Activated naive CD4-positive, alpha-beta T cell treated with anti-CD3 and anti-CD28 coated beads for 36 hours (primary cell): ENCODE data around the gene ASXL2. TPM values are rescaled to one million over a fixed set of nuclear protein-coding genes. Genes with fewer than 3 reads are reported as not detected.
A peak's percentile ranks its signal among the peaks of the same experiment; 100 is the strongest.

Experiments
- CTCF ChIA-PET: fragments of 350-600 bp; sonication (Branson Sonifier 250); formaldehyde crosslinking; loops from one replicate; lab custom pipeline; 2021; ENCODE audit warnings: antibody characterized with exemption; lab: Charles Lee
- DNase-seq: peaks from one replicate; pipeline ENCODE4 v3.0.0-alpha.2; 2020
- H3K27ac Mint-ChIP-seq: one replicate; pipeline ENCODE4 v1.8.0; 2021; ENCODE audit warnings: mild to moderate bottlenecking, mixed read lengths
- H3K27me3 Mint-ChIP-seq: one replicate; pipeline ENCODE4 v1.8.0; 2021; ENCODE audit warnings: low read depth, mixed read lengths
- H3K36me3 Mint-ChIP-seq: one replicate; pipeline ENCODE4 v1.8.0; 2021; ENCODE audit warnings: low read depth, mixed read lengths
- H3K4me1 Mint-ChIP-seq: one replicate; pipeline ENCODE4 v1.8.0; 2021; ENCODE audit warnings: low read depth, mixed read lengths
- H3K4me3 Mint-ChIP-seq: one replicate; pipeline ENCODE4 v1.8.0; 2021; ENCODE audit warnings: mild to moderate bottlenecking, moderate library complexity, mixed read lengths
- H3K9me3 Mint-ChIP-seq: one replicate; pipeline ENCODE4 v1.8.0; 2021; ENCODE audit warnings: mixed read lengths
- intact Hi-C: fragments of 100-400 bp; cut with micrococcal nuclease; formaldehyde crosslinking; loops from one replicate; pipeline ENCODE4 v1.15.1; 2023
- total RNA-seq, 2 experiments: library from RNA; stranded (reverse); gene quantifications; one replicate each; pipeline ENCODE4 v1.2.3, GENCODE V29; 2021

Gene ASXL2
- total RNA-seq, 2 experiments from 2014 or later: 25.2 to 29.1 TPM

- CTCF ChIA-PET: interaction anchor here (0.8 kb wide), 1 partner anchor 208 kb away, joined by 3 read pairs; no protein-coding TSS in a partner anchor
- H3K27ac Mint-ChIP-seq: no peak overlapping the region
- intact Hi-C loops: loop anchor here (5.0 kb wide), 1 partner anchor 62 kb away; no protein-coding TSS in a partner anchor
- H3K4me1 Mint-ChIP-seq: peaks cover 67% of the 10 kb centered on the region
- no peak overlapping the region for H3K4me3 Mint-ChIP-seq
- H3K9me3 Mint-ChIP-seq: no peaks in the 10 kb centered on the region
- H3K27me3 Mint-ChIP-seq: no peaks in the 10 kb centered on the region
- DNase-seq: no peak
- peaks cover 9% of the 10 kb centered on the region for H3K36me3 Mint-ChIP-seq
Measured at GRCh38 chr2:25814681-25815080, 63.6 kb downstream of the ASXL2 start.

- no peaks in the 10 kb centered on the region for H3K9me3 Mint-ChIP-seq
- H3K4me1 Mint-ChIP-seq: peaks cover 48% of the 10 kb centered on the region
Measured at GRCh38 chr2:25810428-25810827, 67.9 kb downstream of the ASXL2 start.

GRCh38 chr2:25809646-25810045 lies 68.6 kb downstream of the ASXL2 start:
- Mint-ChIP-seq H3K9me3 (no peaks in the 10 kb centered on the region), H3K4me1 (peaks cover 40% of the 10 kb centered on the region), H3K27ac (no peak overlapping the region), H3K4me3 (no peak overlapping the region), H3K36me3 (peaks cover 14% of the 10 kb centered on the region), H3K27me3 (no peaks in the 10 kb centered on the region)
- intact Hi-C loops: loop anchor here (1.0 kb wide), 1 partner anchor 11 kb away; no protein-coding TSS in a partner anchor
- DNase-seq: no peak
- CTCF ChIA-PET: interaction anchor here (0.6 to 1.3 kb wide), 5 partner anchors 8 to 1312 kb away, joined by 3 to 6 read pairs (median 3); no protein-coding TSS in a partner anchor

More at GRCh38 chr2:25810428-25810827, 67.9 kb downstream of the ASXL2 start:
- no peaks in the 10 kb centered on the region for H3K27me3 Mint-ChIP-seq
- no peak overlapping the region for H3K4me3 Mint-ChIP-seq
- H3K36me3 Mint-ChIP-seq: peaks cover 10% of the 10 kb centered on the region
- CTCF ChIA-PET: interaction anchor here (0.6 to 1.3 kb wide), 4 partner anchors 11 to 1313 kb away, joined by 3 to 6 read pairs (median 4); no protein-coding TSS in a partner anchor
- DNase-seq: no peak
- no peak overlapping the region for H3K27ac Mint-ChIP-seq
- intact Hi-C loops: no loop called here

- Mint-ChIP-seq H3K27ac (no peak overlapping the region), H3K4me3 (no peak overlapping the region), H3K9me3 (no peaks in the 10 kb centered on the region), H3K36me3 (peaks cover 30% of the 10 kb centered on the region), H3K4me1 (peaks cover 38% of the 10 kb centered on the region), H3K27me3 (no peaks in the 10 kb centered on the region)
- intact Hi-C loops: no loop called here
- DNase-seq: no peak
- CTCF ChIA-PET: interaction anchor here (0.5 kb wide), 1 partner anchor 15 kb away, joined by 3 read pairs; no protein-coding TSS in a partner anchor
Measured at GRCh38 chr2:25808006-25808383, 70.3 kb downstream of the ASXL2 start.

- peaks cover 40% of the 10 kb centered on the region for H3K4me1 Mint-ChIP-seq
- intact Hi-C loops: no loop called here
Measured at GRCh38 chr2:25806941-25807340, 71.3 kb downstream of the ASXL2 start.

GRCh38 chr2:25805987-25806386 lies 72.3 kb downstream of the ASXL2 start:
- no peak for DNase-seq
- CTCF ChIA-PET: no interaction called here
- Mint-ChIP-seq H3K4me1 (peaks cover 45% of the 10 kb centered on the region), H3K9me3 (no peaks in the 10 kb centered on the region), H3K27ac (no peak overlapping the region), H3K36me3 (peaks cover 32% of the 10 kb centered on the region), H3K4me3 (no peak overlapping the region), H3K27me3 (no peaks in the 10 kb centered on the region)
- intact Hi-C loops: no loop called here

More at GRCh38 chr2:25806941-25807340, 71.3 kb downstream of the ASXL2 start:
- no peaks in the 10 kb centered on the region for H3K9me3 Mint-ChIP-seq
- no peaks in the 10 kb centered on the region for H3K27me3 Mint-ChIP-seq
- H3K27ac Mint-ChIP-seq: no peak overlapping the region
- peaks cover 32% of the 10 kb centered on the region for H3K36me3 Mint-ChIP-seq
- no peak for DNase-seq
- H3K4me3 Mint-ChIP-seq: no peak overlapping the region
- CTCF ChIA-PET: no interaction called here

- CTCF ChIA-PET: interaction anchor here (1.0 kb wide), 1 partner anchor 197 kb away, joined by 3 read pairs; no protein-coding TSS in a partner anchor
- Mint-ChIP-seq H3K4me3 (no peak overlapping the region), H3K9me3 (no peaks in the 10 kb centered on the region), H3K27me3 (no peaks in the 10 kb centered on the region), H3K27ac (no peak overlapping the region), H3K4me1 (peaks cover 42% of the 10 kb centered on the region), H3K36me3 (peaks cover 32% of the 10 kb centered on the region)
- intact Hi-C loops: no loop called here
- no peak for DNase-seq
Measured at GRCh38 chr2:25804338-25804737, 73.9 kb downstream of the ASXL2 start.

GRCh38 chr2:25799301-25799700 lies 79.0 kb downstream of the ASXL2 start:
- Mint-ChIP-seq H3K9me3 (no peaks in the 10 kb centered on the region), H3K27ac (peak overlapping the region; percentile 0), H3K36me3 (peaks cover 55% of the 10 kb centered on the region), H3K4me1 (peaks cover 68% of the 10 kb centered on the region), H3K27me3 (no peaks in the 10 kb centered on the region), H3K4me3 (no peak overlapping the region)
- no peak for DNase-seq
- CTCF ChIA-PET: interaction anchor here (1.6 kb wide), 1 partner anchor 52 kb away, joined by 5 read pairs; no protein-coding TSS in a partner anchor
- intact Hi-C loops: no loop called here

- intact Hi-C loops: loop anchor here (1.0 kb wide), 2 partner anchors 11 to 34 kb away; no protein-coding TSS in a partner anchor
- no peak overlapping the region for H3K4me3 Mint-ChIP-seq
- H3K36me3 Mint-ChIP-seq: peaks cover 42% of the 10 kb centered on the region
- peak overlapping the region; percentile 75 for H3K27ac Mint-ChIP-seq
- peaks cover 76% of the 10 kb centered on the region for H3K4me1 Mint-ChIP-seq
- CTCF ChIA-PET: interaction anchor here (0.9 to 1.6 kb wide), 2 partner anchors 20 to 53 kb away, joined by 4 to 5 read pairs; no protein-coding TSS in a partner anchor
- H3K27me3 Mint-ChIP-seq: no peaks in the 10 kb centered on the region
- peak; percentile 19 for DNase-seq
- H3K9me3 Mint-ChIP-seq: no peaks in the 10 kb centered on the region
Measured at GRCh38 chr2:25797620-25798488, 80.4 kb downstream of the ASXL2 start.

- CTCF ChIA-PET: interaction anchor here (0.6 to 1.3 kb wide), 6 partner anchors 17 to 188 kb away, joined by 3 to 5 read pairs (median 3); no protein-coding TSS in a partner anchor
- Mint-ChIP-seq H3K27me3 (no peaks in the 10 kb centered on the region), H3K4me3 (peak overlapping the region; percentile 49), H3K27ac (peak overlapping the region; percentile 86), H3K36me3 (peaks cover 45% of the 10 kb centered on the region), H3K4me1 (peaks cover 85% of the 10 kb centered on the region), H3K9me3 (no peaks in the 10 kb centered on the region)
- DNase-seq: no peak
- intact Hi-C loops: loop anchor here (1.0 to 2.0 kb wide), 4 partner anchors 23 to 83 kb away; no protein-coding TSS in a partner anchor
Measured at GRCh38 chr2:25794544-25795276, 83.6 kb downstream of the ASXL2 start.

GRCh38 chr2:25790074-25790790 lies 88.1 kb downstream of the ASXL2 start:
- Mint-ChIP-seq H3K4me1 (peaks cover 50% of the 10 kb centered on the region), H3K27ac (no peak overlapping the region), H3K4me3 (no peak overlapping the region), H3K9me3 (no peaks in the 10 kb centered on the region), H3K36me3 (peaks cover 13% of the 10 kb centered on the region), H3K27me3 (no peaks in the 10 kb centered on the region)
- no peak for DNase-seq
- CTCF ChIA-PET: interaction anchor here (0.6 kb wide), 2 partner anchors 26 to 183 kb away, joined by 3 read pairs; no protein-coding TSS in a partner anchor
- intact Hi-C loops: no loop called here
